HEK293 (cell line): Measurements from ENCODE around the gene KIF3B.
A peak's percentile ranks its signal among the peaks of the same experiment; 100 is the strongest.

Experiments
- FEZF1 ChIP-seq: fragments of 450-650 bp; formaldehyde crosslinking; IDR thresholded peaks from 2 replicates; pipeline ENCODE4 v1.5.1; 2016; ENCODE audit warnings: missing biosample characterization, missing genetic modification characterization
- HOXD13 ChIP-seq: sonication (generic); formaldehyde crosslinking; IDR thresholded peaks from 2 replicates; pipeline ENCODE4 v1.8.0; 2022; ENCODE audit warnings: missing genetic modification reagents, borderline replicate concordance
- IKZF3 ChIP-seq: fragments of 450-650 bp; IDR thresholded peaks from 2 replicates; pipeline ENCODE4 v1.5.0; 2018; ENCODE audit warnings: missing biosample characterization, mild to moderate bottlenecking, missing genetic modification characterization, moderate library complexity
- KLF16 ChIP-seq: fragments of 450-650 bp; formaldehyde crosslinking; IDR thresholded peaks from 2 replicates; pipeline ENCODE4 v1.5.1; 2017; ENCODE audit warnings: missing biosample characterization, missing genetic modification characterization
- KLF9 ChIP-seq: fragments of 450-650 bp; formaldehyde crosslinking; IDR thresholded peaks from 2 replicates; pipeline ENCODE4 v1.5.1; 2016; ENCODE audit warnings: missing biosample characterization, missing genetic modification characterization, low read depth
- MEIS1 ChIP-seq: sonication (generic); formaldehyde crosslinking; IDR thresholded peaks from 2 replicates; pipeline ENCODE4 v1.8.1; 2022; ENCODE audit warnings: missing genetic modification reagents, mild to moderate bottlenecking, borderline replicate concordance
- MYNN ChIP-seq: fragments of 450-650 bp; formaldehyde crosslinking; IDR thresholded peaks from 2 replicates; pipeline ENCODE4 v1.5.1; 2016; ENCODE audit warnings: missing biosample characterization, missing genetic modification characterization, borderline replicate concordance
- PRDM6 ChIP-seq: fragments of 450-650 bp; formaldehyde crosslinking; IDR thresholded peaks from 2 replicates; pipeline ENCODE4 v1.5.1; 2017; ENCODE audit warnings: missing biosample characterization, missing genetic modification characterization
- SP7 ChIP-seq: fragments of 450-650 bp; formaldehyde crosslinking; IDR thresholded peaks from 2 replicates; pipeline ENCODE4 v1.5.1; 2016; ENCODE audit warnings: missing biosample characterization, missing genetic modification characterization
- YY1 ChIP-seq: fragments of 450-650 bp; formaldehyde crosslinking; IDR thresholded peaks from 2 replicates; pipeline ENCODE4 v1.5.1; 2018; ENCODE audit warnings: missing biosample characterization, missing genetic modification characterization
- ZBTB7A ChIP-seq: fragments of 450-650 bp; formaldehyde crosslinking; IDR thresholded peaks from 2 replicates; pipeline ENCODE4 v1.5.1; 2016; ENCODE audit warnings: low read depth, missing biosample characterization, missing genetic modification characterization
- ZFHX2 ChIP-seq: fragments of 450-650 bp; formaldehyde crosslinking; conservative IDR thresholded peaks from 2 replicates; pipeline ENCODE4 v1.5.1; 2016; ENCODE audit warnings: missing biosample characterization, missing genetic modification characterization
- ZNF114 ChIP-seq: fragments of 450-650 bp; formaldehyde crosslinking; IDR thresholded peaks from 2 replicates; pipeline ENCODE4 v1.5.0; 2017; ENCODE audit warnings: missing biosample characterization, missing genetic modification characterization
- ZNF169 ChIP-seq: fragments of 450-650 bp; formaldehyde crosslinking; IDR thresholded peaks from 2 replicates; pipeline ENCODE4 v1.5.1; 2016; ENCODE audit warnings: missing biosample characterization, missing genetic modification characterization
- ZNF24 ChIP-seq: fragments of 450-650 bp; formaldehyde crosslinking; IDR thresholded peaks from 2 replicates; pipeline ENCODE4 v1.5.1; 2016; ENCODE audit warnings: missing biosample characterization, missing genetic modification characterization
- ZNF324 ChIP-seq: fragments of 450-650 bp; formaldehyde crosslinking; IDR thresholded peaks from 2 replicates; pipeline ENCODE4 v1.5.1; 2016; ENCODE audit warnings: missing biosample characterization, missing genetic modification characterization
- ZNF335 ChIP-seq: fragments of 450-650 bp; formaldehyde crosslinking; conservative IDR thresholded peaks from 2 replicates; pipeline ENCODE4 v1.5.1; 2016; ENCODE audit warnings: missing biosample characterization, missing genetic modification characterization
- ZNF626 ChIP-seq: fragments of 450-650 bp; sonication (Bioruptor Pico); formaldehyde crosslinking; IDR thresholded peaks from 2 replicates; pipeline ENCODE4 v1.5.1; 2018; ENCODE audit warnings: missing biosample characterization, missing genetic modification characterization, inconsistent platforms
- ZNF654 ChIP-seq: fragments of 450-650 bp; formaldehyde crosslinking; IDR thresholded peaks from 2 replicates; pipeline ENCODE4 v1.5.1; 2016; ENCODE audit warnings: low read depth, missing biosample characterization, missing genetic modification characterization
- ZNF677 ChIP-seq: fragments of 450-650 bp; IDR thresholded peaks from 2 replicates; pipeline ENCODE4 v1.5.0; 2018; ENCODE audit warnings: missing biosample characterization, mild to moderate bottlenecking, missing genetic modification characterization, moderate library complexity
- ZSCAN18 ChIP-seq: fragments of 450-650 bp; formaldehyde crosslinking; IDR thresholded peaks from 2 replicates; pipeline ENCODE4 v1.5.1; 2016; ENCODE audit warnings: missing biosample characterization, missing genetic modification characterization
- TF ChIP-seq, protein P1 (sequence below): fragments of 450-650 bp; formaldehyde crosslinking; conservative IDR thresholded peaks from 2 replicates; pipeline ENCODE4 v1.5.1; 2016; ENCODE audit warnings: low read depth, missing biosample characterization, missing genetic modification characterization
- TF ChIP-seq, protein P2 (sequence below): fragments of 450-650 bp; formaldehyde crosslinking; IDR thresholded peaks from 2 replicates; pipeline ENCODE4 v1.5.1; 2016; ENCODE audit warnings: missing biosample characterization, missing genetic modification characterization
- TF ChIP-seq, protein P3 (sequence below): fragments of 450-650 bp; formaldehyde crosslinking; IDR thresholded peaks from 2 replicates; pipeline ENCODE4 v1.5.1; 2016; ENCODE audit warnings: missing biosample characterization, missing genetic modification characterization, low read depth
- TF ChIP-seq, protein P4 (sequence below): fragments of 450-650 bp; formaldehyde crosslinking; IDR thresholded peaks from 2 replicates; pipeline ENCODE4 v1.5.1; 2016; ENCODE audit warnings: missing biosample characterization, missing genetic modification characterization

KIF3B gene

DNA sequence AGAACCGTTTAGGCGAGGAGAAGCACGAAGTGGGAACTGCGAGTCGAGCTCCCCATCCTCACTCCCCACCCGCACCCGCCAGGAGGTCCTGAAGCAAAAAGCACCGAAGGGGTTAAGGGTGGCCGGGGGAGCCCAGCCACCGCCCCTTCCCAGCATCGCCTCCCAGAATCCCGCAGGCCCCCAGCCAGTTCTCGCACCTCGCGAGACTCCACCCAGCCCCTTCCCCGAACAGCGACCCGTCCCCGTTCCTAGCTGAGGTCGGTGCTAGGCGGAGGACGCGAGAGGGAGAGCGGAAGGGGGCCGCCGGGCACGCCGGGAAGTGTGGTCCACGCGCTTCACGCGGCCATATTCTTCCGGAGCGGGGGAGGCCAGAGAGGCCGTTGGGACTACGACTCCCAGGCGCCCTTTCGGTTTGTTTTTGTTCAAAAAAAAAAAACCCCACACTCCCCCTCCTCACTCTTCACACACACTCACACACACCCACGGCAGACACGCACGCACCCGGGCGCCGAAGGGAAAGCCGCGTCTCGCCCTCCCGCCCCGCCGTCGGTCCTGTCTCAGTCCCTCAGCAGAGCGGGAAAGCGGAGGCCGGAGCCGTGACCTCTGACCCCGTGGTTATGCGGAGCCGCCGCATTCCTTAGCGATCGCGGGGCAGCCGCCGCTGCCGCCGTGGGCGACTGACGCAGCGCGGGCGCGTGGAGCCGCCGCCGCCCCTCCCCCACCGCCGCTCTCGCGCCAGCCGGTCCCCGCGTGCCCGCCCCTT lies 80.6 kb downstream of the KIF3B start, which contains the start of gene ASXL1 (continued):
- TF ChIP-seq ZFHX2 (tag by site-specific recombination) (peak; percentile 95), ZBTB7A (tag by site-specific recombination) (peak; percentile 95), ZNF654 (tag by site-specific recombination) (no peak), ZNF335 (tag by site-specific recombination) (peak; percentile 93), PRDM6 (tag by site-specific recombination) (no peak), MEIS1 (CRISPR knock-in tag) (no peak), SP7 (tag by site-specific recombination) (peak; percentile 72), ZNF626 (no peak), FEZF1 (tag by site-specific recombination) (no peak), KLF16 (tag by site-specific recombination) (peak; percentile 87), ZSCAN18 (no peak), IKZF3 (tag by site-specific recombination) (peak; percentile 65), MYNN (tag by site-specific recombination) (no peak), HOXD13 (CRISPR knock-in tag) (no peak), ZNF677 (tag by site-specific recombination) (no peak), ZNF24 (tag by site-specific recombination) (peak; percentile 28; the same call in 1 of the 2 replicates), ZNF324 (tag by site-specific recombination) (peak; percentile 80), KLF9 (tag by site-specific recombination) (peak; percentile 78), ZNF114 (tag by site-specific recombination) (no peak), YY1 (tag by site-specific recombination) (peak; percentile 90), ZNF169 (tag by site-specific recombination) (no peak)
- TF ChIP-seq, protein P1, sequence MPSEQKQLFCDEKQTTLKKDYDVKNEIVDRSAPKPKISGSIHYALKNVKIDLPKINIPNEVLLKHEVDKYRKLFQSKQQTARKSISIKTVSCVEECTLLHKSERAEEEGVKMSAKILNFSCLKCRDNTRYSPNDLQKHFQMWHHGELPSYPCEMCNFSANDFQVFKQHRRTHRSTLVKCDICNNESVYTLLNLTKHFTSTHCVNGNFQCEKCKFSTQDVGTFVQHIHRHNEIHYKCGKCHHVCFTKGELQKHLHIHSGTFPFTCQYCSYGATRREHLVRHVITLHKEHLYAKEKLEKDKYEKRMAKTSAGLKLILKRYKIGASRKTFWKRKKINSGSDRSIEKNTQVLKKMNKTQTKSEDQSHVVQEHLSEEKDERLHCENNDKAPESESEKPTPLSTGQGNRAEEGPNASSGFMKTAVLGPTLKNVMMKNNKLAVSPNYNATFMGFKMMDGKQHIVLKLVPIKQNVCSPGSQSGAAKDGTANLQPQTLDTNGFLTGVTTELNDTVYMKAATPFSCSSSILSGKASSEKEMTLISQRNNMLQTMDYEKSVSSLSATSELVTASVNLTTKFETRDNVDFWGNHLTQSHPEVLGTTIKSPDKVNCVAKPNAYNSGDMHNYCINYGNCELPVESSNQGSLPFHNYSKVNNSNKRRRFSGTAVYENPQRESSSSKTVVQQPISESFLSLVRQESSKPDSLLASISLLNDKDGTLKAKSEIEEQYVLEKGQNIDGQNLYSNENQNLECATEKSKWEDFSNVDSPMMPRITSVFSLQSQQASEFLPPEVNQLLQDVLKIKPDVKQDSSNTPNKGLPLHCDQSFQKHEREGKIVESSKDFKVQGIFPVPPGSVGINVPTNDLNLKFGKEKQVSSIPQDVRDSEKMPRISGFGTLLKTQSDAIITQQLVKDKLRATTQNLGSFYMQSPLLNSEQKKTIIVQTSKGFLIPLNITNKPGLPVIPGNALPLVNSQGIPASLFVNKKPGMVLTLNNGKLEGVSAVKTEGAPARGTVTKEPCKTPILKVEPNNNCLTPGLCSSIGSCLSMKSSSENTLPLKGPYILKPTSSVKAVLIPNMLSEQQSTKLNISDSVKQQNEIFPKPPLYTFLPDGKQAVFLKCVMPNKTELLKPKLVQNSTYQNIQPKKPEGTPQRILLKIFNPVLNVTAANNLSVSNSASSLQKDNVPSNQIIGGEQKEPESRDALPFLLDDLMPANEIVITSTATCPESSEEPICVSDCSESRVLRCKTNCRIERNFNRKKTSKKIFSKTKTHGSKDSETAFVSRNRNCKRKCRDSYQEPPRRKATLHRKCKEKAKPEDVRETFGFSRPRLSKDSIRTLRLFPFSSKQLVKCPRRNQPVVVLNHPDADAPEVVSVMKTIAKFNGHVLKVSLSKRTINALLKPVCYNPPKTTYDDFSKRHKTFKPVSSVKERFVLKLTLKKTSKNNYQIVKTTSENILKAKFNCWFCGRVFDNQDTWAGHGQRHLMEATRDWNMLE (tag by site-specific recombination): peak; percentile 50; the same call in 1 of the 2 replicates
- TF ChIP-seq, protein P2, sequence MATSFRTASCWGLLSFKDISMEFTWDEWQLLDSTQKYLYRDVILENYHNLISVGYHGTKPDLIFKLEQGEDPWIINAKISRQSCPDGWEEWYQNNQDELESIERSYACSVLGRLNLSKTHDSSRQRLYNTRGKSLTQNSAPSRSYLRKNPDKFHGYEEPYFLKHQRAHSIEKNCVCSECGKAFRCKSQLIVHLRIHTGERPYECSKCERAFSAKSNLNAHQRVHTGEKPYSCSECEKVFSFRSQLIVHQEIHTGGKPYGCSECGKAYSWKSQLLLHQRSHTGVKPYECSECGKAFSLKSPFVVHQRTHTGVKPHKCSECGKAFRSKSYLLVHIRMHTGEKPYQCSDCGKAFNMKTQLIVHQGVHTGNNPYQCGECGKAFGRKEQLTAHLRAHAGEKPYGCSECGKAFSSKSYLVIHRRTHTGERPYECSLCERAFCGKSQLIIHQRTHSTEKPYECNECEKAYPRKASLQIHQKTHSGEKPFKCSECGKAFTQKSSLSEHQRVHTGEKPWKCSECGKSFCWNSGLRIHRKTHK: no peak
- TF ChIP-seq, protein P3, sequence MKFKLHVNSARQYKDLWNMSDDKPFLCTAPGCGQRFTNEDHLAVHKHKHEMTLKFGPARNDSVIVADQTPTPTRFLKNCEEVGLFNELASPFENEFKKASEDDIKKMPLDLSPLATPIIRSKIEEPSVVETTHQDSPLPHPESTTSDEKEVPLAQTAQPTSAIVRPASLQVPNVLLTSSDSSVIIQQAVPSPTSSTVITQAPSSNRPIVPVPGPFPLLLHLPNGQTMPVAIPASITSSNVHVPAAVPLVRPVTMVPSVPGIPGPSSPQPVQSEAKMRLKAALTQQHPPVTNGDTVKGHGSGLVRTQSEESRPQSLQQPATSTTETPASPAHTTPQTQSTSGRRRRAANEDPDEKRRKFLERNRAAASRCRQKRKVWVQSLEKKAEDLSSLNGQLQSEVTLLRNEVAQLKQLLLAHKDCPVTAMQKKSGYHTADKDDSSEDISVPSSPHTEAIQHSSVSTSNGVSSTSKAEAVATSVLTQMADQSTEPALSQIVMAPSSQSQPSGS: no peak
- TF ChIP-seq, protein P4, sequence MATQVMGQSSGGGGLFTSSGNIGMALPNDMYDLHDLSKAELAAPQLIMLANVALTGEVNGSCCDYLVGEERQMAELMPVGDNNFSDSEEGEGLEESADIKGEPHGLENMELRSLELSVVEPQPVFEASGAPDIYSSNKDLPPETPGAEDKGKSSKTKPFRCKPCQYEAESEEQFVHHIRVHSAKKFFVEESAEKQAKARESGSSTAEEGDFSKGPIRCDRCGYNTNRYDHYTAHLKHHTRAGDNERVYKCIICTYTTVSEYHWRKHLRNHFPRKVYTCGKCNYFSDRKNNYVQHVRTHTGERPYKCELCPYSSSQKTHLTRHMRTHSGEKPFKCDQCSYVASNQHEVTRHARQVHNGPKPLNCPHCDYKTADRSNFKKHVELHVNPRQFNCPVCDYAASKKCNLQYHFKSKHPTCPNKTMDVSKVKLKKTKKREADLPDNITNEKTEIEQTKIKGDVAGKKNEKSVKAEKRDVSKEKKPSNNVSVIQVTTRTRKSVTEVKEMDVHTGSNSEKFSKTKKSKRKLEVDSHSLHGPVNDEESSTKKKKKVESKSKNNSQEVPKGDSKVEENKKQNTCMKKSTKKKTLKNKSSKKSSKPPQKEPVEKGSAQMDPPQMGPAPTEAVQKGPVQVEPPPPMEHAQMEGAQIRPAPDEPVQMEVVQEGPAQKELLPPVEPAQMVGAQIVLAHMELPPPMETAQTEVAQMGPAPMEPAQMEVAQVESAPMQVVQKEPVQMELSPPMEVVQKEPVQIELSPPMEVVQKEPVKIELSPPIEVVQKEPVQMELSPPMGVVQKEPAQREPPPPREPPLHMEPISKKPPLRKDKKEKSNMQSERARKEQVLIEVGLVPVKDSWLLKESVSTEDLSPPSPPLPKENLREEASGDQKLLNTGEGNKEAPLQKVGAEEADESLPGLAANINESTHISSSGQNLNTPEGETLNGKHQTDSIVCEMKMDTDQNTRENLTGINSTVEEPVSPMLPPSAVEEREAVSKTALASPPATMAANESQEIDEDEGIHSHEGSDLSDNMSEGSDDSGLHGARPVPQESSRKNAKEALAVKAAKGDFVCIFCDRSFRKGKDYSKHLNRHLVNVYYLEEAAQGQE (tag by site-specific recombination): 0 out of 2 replicates have a peak, but pooled peaks have one; percentile 4
